NOMO-1 treated with dmso at 0.1 percent for 144 hours (cell line): ENCODE measurements around the gene DCLRE1B.

Source experiments
- DNase-seq: peaks from one replicate; lab custom pipeline; 2025; ENCODE audit not compliant: unreplicated experiment; lab: John Stamatoyannopoulos, UW

Gene DCLRE1B

DNA sequence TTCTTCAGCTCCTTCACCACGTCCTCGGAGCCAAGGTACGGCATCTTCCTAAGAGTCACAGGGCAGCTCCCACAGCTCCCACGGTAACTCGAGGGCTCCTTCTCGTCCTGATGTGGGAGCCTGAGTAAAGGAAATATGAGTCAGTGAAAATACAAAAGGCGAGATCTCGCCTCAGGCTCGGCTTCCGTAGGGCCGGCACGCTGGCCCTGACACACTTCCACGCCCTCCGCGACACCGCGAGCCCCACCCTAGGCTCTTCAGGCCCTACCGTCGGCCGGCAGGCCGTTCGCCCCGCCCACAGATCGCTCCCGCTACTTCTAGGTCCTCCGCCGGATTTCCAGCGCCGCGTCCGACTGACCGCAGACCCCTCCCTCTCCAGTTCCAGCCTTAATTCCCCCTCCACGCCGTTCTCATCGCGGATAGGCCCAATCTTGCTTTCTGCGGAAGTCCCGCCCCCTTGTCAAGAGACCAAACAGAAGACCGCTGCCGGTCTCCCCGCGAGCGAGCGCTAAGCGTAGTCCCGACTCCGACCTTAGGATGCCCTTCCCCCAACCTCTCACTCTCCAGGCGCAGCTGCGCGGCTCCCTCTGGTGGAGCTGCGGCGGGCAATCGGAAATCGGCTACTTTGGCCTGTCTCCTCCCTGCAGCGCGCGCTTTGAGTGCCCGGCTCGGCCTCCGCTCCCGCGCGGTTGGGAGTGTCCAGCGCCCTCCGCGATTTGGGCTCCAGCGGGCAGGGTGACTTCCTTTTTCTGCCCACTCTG, at the start of gene DCLRE1B, which contains the start of gene AP4B1:
DCLRE1B (plus strand) TSS at position 653 of the 761 bp plus-strand sequence. CDS start 261 bp downstream, outside the sequence.
AP4B1 (minus strand) TSS at position 126 of the 761 bp plus-strand sequence; CDS start at position 44, 82 bp downstream.
- DNase-seq, result peak; percentile 100

DNA sequence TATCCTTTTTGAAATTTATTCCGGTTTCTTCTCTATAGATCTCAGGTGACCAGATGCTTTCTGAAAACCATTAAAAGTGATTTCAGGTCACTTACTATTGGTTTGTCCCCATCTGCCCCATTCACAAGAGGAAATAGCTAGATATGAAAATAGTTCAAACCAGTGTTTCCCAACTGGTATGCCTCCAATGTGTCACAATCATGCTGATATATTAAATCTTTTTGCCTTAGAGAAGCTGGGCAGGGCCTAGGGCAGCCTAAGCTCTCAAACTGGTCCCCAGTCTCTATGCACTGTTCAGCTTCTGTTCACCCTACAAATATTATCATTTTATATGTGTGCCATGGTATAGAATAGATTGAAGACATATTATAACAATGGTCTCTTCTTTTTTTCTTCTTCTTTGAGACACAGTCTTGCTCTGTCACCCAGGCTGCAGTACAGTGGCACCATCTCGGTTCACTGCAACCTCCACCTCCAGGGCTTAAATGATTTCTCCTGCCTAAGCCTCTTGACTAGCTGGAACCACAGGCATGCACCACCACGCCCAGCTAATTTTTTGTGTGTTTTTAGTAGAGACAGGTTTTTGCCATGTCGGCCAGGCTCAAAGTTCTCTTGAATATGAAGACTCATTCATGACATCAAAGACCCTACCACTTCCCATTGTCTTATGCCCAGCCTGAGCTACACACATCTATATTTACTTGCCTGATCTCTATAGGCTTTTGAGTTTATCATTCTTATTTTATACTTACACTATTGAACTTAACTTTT, 49.3 kb upstream of the DCLRE1B start:
- peak; percentile 57 for DNase-seq

DNA sequence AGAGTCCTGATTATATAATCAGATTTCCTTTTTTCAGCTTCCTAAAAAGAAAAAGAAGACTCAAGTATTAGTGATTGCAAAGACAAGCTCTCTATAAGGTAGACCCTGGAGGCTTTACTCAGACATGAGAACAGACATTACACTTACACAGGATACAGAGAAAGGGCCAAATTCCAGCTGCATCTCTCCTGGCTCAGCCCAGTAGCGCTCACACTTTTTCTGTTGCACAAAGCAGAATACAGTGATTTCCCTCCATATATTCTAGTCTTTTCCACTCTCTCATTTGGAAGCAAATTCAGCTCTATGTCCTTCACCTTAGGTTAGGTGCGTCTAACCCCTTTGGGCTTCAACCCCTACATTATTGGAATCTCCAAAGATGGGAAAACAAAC, 48.7 kb upstream of the DCLRE1B start:
- DNase-seq, result no peak

DNA sequence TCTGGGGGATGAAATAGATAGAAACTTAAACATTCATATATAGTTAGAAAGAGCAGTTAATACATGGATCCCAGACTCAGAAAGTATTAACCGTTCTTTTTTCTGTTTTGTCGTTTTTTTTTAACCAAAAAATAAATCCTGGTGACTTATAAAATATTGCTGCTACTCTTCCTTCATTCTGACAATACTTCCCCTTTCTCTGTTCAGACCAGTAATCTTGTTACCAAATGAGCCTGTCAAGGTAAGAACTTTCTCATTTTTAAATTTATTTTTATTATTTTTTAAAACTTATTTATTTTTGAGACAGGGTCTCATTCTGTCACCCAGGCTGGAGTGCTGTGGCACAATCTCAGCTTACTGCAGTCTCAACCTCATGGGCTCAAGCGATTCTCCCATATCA, 47.4 kb upstream of the DCLRE1B start:
- DNase-seq, result no peak

DNA sequence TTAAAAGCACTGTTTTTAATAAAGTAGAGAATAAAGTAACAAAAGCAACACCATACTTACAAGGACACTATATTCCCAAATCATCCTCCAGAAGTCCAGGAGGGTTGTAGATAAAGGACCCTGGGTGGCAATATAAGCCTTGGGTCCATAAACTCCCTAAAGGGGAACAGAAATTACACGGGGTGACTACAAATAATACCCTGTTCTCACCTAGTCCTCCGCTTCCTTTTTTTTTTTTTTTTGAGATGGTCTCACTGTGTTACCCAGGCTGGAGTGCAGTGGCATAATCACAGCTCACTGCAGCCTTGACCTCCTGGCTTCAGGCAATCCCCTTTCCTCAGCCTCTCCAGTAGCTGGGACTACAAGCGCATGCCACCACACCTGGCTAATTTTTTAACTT, 46.7 kb upstream of the DCLRE1B start:
- DNase-seq, result peak; percentile 25

DNA sequence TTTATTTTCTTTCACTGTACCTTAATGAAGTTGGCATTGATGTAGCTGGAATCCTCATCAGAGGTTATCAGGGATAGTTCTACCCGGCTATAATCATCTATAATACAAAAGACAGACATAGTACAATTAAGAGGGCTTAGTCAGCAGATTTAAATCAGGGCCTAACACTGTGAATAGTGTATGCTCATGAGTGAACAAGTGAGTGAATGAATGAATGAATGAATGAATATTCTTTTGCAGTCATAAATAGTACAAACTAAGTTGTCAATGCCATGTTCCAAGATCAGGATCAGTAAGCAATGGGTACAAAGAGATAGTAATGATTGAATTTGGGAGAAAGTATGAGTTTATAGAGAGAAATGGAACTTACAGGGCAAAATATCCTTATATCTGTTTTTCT, 46.1 kb upstream of the DCLRE1B start:
- no peak for DNase-seq

DNA sequence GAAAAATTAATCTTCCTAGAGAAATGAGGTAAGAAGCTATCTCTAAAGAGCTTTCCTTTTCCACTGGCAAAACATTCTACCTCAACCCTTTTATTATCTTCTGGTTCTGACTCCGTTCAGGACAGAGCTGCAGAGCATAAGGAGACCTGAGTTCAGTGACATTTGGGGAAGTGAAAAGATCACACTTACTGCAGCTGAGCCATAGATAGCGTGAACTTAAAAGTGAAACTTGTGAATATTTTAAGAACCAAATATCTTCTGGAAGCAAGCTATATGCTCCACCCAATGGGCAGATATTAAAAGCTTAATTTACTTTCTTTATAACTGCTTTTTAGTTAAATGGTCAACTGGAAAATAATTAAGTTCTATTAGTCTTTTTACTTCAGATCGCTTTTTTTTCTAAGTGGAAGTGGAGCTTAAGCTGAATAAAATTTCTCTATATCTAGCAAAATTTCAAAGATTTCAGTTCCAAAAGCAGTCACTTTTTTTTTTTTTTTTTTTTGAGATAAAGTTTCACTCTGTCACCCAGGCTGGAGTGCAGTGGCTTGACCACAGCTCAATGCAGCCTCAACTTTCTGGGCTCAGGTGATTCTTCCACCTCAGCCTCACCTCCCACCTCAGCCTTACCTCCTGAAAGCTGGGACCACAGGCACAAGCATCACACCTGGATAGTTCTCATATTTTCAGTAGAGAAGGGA, 45.5 kb upstream of the DCLRE1B start:
- DNase-seq, result peak; percentile 35

DNA sequence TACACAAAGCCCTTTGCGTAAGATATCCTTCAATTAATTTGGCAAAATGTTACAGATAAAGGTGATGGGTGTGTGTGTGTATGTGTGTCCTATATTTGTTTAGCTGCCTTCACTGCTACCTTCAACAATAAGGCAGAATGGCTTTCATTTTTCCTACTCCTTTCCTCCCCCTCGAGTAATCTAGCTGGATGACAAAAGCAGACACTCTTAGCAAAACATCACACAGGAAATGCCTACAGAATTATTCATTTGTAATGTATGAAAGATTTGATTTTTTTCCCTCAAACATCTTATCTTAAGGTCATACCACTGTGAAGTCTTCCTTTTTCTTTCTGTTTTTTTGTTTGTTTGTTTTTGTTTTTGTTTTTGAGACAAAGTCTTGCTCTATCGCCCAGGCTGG, 44.2 kb upstream of the DCLRE1B start:
- DNase-seq, result no peak

DNA sequence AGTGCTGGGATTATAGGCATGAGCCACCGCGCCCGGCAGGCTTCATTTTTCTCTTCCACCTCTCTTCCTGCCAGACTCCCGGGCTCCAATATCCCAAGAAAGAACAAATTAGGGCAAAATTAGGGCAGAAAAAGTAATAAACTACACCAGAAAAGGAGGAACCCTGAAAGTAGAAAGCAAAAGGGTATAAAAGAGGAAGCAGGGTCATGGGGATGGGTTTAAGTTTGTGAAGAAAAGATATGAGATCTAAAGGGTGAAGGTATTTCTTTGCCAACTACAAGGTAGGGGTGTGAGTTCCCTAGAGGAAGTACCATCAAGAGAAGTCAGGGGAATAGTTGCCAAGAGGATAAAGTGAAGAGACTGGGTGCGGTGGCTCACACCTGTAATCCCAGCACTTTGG, 43.5 kb upstream of the DCLRE1B start:
- no peak for DNase-seq

DNA sequence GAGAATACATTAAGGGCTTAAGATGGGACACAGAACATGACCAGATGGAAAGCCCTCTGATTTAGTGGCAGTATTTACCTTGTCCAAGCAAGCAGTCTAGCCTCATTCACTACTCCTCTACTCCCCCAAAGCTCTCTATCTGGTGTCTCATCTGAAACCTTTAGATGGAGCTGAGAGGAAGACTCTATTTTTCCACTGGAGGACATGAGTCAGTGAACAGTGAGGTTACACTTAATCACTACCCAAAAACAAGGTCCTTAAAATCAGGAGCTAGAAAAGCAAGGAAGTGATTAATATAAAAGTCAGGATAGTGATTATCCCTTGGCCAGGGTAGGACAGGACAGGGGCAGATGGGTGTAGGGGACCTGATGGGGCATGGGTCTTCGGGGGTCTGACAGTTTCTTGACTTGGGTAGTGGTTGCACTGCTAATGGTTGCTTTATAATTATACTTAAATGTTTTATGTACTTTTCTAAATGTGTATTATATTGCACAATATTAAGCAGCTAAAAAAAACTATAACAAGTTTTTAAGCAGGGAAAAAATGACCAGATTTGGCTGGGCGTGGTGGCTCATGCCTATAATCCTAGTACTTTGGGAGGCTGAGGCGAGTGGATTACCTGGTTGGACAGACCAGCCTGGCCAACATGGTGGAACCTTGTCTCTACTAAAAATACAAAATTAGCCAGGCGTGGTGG, 36.6 kb upstream of the DCLRE1B start:
- DNase-seq, result no peak

DNA sequence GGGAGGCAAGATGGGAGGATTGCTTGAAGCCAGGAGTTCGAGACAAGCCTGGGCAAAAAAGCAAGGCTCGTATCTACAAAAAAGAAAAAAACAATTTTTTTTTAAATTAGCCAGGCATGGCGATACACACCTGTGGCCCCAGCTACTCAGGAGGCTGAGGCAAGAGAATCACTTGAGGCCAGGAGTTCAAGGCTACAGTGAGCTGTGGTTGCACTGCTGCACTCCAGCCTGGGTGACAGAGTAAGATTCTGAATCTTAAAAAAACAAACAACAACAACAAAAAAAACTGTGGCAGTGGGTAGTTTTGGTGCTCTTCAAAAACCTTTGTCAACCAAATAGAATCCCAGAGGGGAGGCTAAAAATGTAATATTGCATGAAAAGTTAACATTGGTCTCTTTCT, 34.3 kb upstream of the DCLRE1B start:
- no peak for DNase-seq

DNA sequence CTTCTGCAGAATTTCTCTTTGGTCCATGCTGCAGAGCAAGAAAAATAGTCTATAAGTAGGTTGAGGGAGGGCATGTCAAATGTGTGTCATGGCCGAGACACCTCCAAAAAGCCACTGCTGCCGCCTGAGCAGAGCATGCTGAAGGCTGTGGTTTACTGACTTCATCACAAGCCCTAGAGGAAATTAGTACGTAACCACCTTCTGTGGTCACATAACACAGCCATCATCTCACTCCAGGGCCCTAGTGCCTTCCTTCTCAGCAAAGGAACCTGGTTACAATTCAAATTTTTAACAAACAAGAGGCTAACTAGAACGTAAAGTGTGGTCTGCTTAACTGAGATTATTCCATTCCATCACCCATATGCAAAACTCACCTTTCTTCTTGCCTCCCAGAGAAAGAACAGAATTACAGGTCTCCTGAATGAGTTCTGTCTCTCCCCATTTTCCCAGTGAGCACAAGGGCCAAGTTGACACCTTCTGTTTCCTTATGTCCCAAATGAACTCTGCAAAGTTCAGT, 33.5 kb upstream of the DCLRE1B start, which contains the start of gene PTPN22:
PTPN22 (minus strand) TSS at position 116 of the 517 bp plus-strand sequence.
- peak; percentile 84 for DNase-seq

DNA sequence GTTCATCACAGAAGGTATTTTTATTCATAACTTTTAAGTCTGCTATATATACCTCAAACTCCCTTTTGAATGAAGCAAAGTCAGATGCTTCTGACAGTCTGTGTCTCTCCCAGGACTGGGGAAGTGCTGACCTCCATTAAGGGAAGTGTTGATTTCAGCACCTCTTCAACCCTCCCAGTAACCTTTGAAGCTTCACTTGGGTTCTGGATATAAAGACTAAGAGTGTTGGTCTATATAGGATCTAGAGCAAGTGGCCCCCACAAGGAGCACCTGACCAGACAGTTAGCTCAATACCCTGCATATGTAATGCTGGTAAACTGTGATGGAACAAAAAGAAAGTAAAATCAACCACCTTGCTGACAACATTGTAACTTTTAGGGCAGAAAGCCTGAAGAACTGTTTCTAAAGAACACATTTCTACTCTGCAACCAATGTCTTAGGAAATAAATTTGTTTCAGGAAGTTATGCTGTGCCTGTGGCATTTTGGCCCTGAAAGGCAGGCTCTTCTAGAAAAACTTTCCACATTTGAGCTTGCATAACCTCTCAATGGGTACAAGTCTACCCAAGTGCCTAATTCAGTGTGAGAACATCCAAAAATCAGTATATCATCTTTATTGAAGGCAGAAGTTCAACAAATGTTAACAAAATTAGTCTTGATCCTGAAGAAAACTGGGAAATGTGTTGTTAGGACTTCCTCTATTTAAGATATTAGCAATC, 32.7 kb upstream of the DCLRE1B start:
- peak; percentile 57 for DNase-seq

DNA sequence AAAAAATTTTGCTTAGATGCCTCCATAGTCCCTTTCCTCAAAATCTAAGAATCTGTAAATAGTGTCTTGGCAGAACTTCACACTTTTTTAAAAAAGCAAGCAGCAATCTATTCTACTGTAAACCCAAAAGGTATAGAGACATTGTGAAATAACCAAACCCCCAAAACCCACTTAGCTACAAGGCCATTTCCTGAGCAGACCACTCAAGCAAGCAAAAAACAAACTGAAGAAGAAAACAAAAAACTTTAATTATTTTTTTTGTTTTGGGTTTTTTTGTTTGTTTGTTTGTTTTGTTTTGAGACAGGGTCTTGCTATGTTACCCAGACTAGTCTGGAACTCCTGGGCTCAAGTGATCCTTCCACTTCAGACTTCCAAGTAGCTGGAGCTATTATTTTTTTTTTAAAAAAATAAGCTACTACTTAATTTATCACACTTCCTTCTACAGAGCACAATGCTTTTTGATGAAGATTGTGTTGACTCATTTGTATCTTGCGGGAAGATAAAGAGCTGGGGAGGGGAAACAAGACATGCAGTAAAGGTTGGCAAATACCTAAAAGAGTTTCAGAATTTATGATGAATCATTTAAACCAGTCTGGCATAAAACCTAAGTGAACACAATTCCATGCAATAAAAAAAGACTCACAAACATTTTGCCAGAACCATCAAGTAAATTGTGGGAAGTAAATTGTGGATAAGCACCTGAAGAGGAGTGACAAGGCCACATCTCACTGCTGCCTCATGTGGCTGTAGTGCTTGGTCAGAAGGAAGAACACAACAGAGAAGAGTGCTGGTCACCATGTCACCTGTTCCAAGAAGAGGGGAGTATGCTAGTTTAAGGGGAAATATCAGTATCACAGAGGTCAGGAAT, 30.9 kb upstream of the DCLRE1B start:
- DNase-seq, result peak; percentile 30

DNA sequence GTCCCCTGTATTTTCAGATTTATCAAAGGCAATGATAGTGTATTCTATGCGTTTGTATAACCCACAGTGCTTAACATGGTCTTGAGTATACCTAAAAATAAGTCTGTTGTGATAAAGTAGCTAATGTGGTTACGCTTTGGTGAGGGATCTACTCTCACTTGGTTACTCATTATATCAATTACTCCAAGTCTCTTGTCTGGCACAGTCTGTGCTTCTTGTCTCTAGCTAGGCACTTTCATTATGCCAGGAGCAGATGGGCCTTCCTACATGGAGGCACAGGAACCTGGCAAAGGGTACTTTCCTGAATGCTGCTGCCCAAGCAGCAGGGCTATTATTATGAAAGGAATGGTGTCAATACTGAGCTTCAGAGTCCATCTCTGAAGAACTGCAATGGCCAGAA, 29.4 kb upstream of the DCLRE1B start:
- DNase-seq, result no peak

DNA sequence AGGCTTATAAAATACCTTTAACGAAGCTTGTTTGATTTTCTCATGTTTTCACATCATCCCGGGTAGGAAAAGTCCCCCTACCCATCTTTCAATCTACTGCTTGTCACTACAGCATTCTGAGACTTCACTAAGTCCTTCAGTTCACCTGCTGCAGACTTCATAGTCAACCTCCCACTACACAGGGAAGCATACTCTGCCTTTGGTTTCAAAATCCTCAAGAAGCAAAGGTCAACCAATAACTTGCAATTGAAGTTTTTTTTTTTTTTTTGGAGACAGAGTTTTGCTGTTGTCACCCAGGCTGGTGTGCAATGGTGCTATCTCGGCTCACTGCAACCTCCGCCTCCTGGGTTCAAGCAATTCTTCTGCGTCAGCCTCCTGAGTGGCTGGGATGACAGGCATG, 28.9 kb upstream of the DCLRE1B start:
- DNase-seq, result no peak

DNA sequence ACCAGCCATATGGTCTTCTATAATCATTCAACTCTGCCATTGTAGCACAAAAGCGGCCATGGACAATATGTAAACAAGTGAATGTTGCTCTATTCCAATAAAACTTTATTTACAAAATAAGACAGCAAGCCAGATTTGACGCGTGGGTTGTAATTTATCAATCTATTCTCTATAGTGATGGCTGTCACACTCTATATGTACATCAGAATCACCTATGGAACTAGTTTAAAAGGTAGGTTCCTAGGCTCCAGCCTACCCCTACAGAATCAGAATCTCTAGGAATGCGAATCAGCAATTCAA, 25.4 kb upstream of the DCLRE1B start:
- no peak for DNase-seq

DNA sequence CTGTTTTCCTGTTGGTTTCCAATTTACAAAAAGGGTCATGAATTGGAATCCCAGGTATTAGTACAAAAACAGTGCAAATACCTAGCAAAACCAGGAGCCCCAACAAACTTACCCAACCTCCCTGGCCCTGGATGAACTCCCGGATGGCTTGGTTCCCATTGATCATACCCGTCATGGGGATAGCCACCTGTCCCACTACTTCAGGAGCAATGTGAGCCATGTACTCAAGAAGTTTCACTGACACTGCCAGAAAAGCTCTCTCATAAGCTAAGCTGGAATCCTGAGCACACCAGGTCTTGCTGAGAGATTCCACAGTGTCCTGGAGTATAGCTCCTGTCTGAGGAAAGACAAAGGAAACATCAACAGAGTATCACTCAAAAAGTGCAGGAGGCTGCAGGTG, 23.5 kb upstream of the DCLRE1B start:
- no peak for DNase-seq
